ENCODE measurements around the gene USP51.
"Not testable (repeated sequence)": the region's sequence is repeated elsewhere in the genome, so short reads cannot be mapped to it uniquely, and the experiment has no call there.

USP51 gene

DNA sequence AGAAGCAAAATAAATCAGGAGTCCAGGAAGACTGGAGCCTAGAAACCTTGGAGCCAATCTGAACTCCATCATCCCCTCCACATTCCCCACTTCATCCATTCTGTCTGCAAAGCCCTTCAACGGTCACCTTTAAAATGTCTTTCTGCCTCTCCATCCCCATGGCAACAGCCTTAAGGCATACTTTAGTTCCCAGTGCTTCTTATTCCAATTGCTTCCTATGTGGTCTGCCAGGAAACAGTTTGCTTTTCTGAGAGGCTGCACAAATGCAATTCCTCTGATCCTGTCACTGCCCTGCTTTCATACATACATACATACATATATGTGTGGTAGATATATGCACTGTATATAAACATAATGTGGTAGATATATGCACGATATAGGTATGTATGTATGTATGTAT, 38.5 kb downstream of the USP51 start:
- TF ChIP-seq CTCF (IDR thresholded peaks at IDR 0.05; ENCODE audit: insufficient read depth, missing control alignments), result no peak
- FAIRE-seq (no peak), DNase-seq (ENCODE audit: insufficient read length, low spot score) (no peak)

- no peak for DNase-seq (ENCODE audit: insufficient read length, low spot score)
- FAIRE-seq, result no peak
- no peak for TF ChIP-seq CTCF (IDR thresholded peaks at IDR 0.05; ENCODE audit: insufficient read depth, missing control alignments)
These were observed 39.4 kb downstream of the USP51 start for GRCh38 chrX:55450259-55450658.

DNA sequence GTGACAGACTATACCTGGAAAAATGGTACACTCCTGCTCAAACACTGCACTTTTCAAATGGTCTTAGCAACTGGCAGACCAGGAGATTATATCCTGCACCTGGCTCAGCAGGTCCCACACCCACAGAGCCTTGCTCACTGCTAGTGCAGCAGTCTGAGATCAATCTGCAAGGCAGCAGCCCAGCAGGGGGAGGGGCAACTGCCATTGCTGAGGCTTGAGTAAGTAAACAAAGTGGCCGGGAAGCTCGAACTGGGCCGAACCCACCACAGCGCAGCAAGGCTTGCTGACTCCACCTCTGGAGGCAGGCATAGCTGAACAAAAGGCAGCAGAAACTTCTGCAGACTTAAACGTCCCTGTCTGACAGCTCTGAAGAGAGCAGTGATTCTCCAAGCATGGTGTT, 46.2 kb downstream of the USP51 start:
- FAIRE-seq; DNase-seq (ENCODE audit: insufficient read length, low spot score): not testable (repeated sequence)

Data from D721Med (cell line).